GM18505 (cell line): ENCODE data around the gene DTWD2.
"Not testable (repeated sequence)": the region's sequence is repeated elsewhere in the genome, so short reads cannot be mapped to it uniquely, and the experiment has no call there.

Experiments
- ATAC-seq: cut with Tn5 transposase; IDR thresholded peaks from one replicate; pipeline ENCODE4 v1.9.1; 2021; ENCODE audit not compliant: unreplicated experiment
- POLR2A ChIP-seq: IDR thresholded peaks from 4 replicates; pipeline ENCODE4 v1.6.1; 2011; ENCODE audit warnings: borderline replicate concordance; ENCODE audit not compliant: insufficient read depth, insufficient read length; ENCODE audit errors: extremely low read depth

DTWD2 gene

GRCh38 chr5:119019949-119020348, 31.6 kb upstream of the DTWD2 start:
- no peak for ATAC-seq
- TF ChIP-seq POLR2A = no peak

- ATAC-seq = no peak
- no peak for TF ChIP-seq POLR2A
Measured at GRCh38 chr5:119019501-119019900, 31.2 kb upstream of the DTWD2 start.

- no peak for TF ChIP-seq POLR2A
- no peak for ATAC-seq
Measured at GRCh38 chr5:119017994-119018393, 29.6 kb upstream of the DTWD2 start.

GRCh38 chr5:119016125-119016774, 27.9 kb upstream of the DTWD2 start:
- ATAC-seq = peak; percentile 60

GRCh38 chr5:119011186-119011585, 22.8 kb upstream of the DTWD2 start:
- TF ChIP-seq POLR2A = no peak
- ATAC-seq = no peak

More at GRCh38 chr5:119016125-119016774, 27.9 kb upstream of the DTWD2 start:
- no peak for TF ChIP-seq POLR2A

- ATAC-seq = no peak
- no peak for TF ChIP-seq POLR2A
Measured at GRCh38 chr5:119010206-119010605, 21.9 kb upstream of the DTWD2 start.

- no peak for TF ChIP-seq POLR2A
- no peak for ATAC-seq
Measured at GRCh38 chr5:119009131-119009530, 20.8 kb upstream of the DTWD2 start.

- ATAC-seq = no peak
- TF ChIP-seq POLR2A = no peak
Measured at GRCh38 chr5:118999696-119000095, 11.3 kb upstream of the DTWD2 start.

- not testable (repeated sequence) for ATAC-seq
Measured at GRCh38 chr5:118998861-118999260, 10.5 kb upstream of the DTWD2 start.

GRCh38 chr5:118996098-118996497, 7.8 kb upstream of the DTWD2 start:
- TF ChIP-seq POLR2A = no peak

GRCh38 chr5:118994595-118994994, 6.2 kb upstream of the DTWD2 start:
- no peak for TF ChIP-seq POLR2A
- no peak for ATAC-seq

More at GRCh38 chr5:118996098-118996497, 7.8 kb upstream of the DTWD2 start:
- ATAC-seq = no peak

- ATAC-seq = not testable (repeated sequence)
Measured at GRCh38 chr5:118993118-118993517, 4.8 kb upstream of the DTWD2 start.

- not testable (repeated sequence) for ATAC-seq
Measured at GRCh38 chr5:118992055-118992454, 3.7 kb upstream of the DTWD2 start.

- no peak for ATAC-seq
- TF ChIP-seq POLR2A = no peak
Measured at GRCh38 chr5:118990582-118990981, 2.2 kb upstream of the DTWD2 start.

GRCh38 chr5:118989816-118990215, 1.5 kb upstream of the DTWD2 start:
- TF ChIP-seq POLR2A = no peak
- ATAC-seq = no peak
